HG02588 (cell line): ENCODE data around the gene GATC.
"Not testable (repeated sequence)": the region's sequence is repeated elsewhere in the genome, so short reads cannot be mapped to it uniquely, and the experiment has no call there.

Experiments used
- ATAC-seq: cut with Tn5 transposase; IDR thresholded peaks from one replicate; pipeline ENCODE4 v1.9.1; 2021; ENCODE audit warnings: mild to moderate bottlenecking, moderate library complexity; ENCODE audit not compliant: unreplicated experiment

The GATC gene

DNA sequence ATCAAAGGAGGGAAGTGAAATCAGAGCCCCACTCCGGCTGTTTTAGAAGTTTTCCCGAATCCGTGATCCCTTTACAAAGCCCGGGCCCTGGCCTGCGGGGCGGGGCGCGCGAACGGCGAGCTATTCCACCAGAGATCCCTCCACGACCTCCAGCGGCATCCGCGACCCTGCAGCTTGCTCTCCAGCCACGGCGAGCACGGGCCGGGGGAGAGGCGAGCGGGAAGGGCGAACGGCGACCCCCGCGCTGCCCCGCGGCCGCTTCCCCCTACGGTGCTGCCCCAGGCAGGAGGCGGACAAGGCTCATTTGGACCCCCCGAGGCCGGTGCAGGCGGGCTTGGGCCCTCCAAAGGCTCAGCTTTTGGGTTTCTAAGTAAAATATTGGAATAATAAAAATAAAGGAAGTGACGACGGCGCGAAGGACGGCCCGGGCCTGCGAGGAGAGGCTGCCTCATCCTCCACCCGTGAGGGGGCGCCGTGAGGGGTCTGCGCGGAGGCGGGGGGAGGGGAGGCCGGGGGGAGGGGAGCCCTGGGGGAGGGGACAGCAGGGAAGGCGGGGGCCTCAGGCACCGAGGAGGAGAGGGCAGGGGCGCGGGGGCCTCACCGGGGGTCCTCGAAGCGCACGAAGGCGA lies 22.7 kb downstream of the GATC start:
- ATAC-seq, result peak; percentile 31

DNA sequence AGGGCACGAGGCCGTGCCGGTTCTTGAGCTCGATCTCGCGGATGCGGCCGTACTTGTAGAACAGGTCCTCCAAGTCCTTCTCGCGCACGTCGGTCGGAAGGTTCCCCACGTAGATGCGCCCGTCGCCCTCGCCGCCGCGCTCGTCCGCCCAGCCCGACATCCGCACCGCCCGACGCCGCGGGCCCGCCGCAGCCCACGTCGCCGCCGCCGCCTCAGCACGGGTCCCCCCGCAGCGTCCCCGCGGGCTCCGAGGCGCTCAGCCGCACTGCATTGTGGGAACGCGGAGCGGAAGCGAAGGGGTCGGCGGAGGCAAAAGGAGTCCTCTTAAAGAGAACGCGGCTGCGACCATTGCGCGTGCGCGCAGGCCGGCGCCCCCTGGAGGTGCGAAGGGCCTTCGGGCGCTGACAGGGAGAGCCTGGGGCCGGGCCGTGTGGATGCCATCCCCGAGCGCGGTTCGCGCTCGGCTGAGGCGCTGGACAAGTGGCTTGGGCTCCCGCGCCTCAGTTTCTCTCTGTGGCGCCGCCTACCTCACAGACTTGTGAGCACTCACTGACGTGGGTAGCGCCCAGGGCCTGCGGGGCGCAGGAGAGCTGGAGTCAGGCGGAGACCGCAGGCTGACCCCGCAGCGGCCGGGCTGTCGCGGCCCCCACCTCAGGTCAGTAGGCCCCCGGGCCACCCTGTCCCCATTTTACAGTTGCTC lies 23.4 kb downstream of the GATC start, which contains the start of gene SRSF9:
Gene SRSF9, minus strand, starts transcription at position 299 of the 700 bp plus-strand sequence. Its CDS starts 139 bp downstream, at position 160.
- ATAC-seq, result peak; percentile 84

DNA sequence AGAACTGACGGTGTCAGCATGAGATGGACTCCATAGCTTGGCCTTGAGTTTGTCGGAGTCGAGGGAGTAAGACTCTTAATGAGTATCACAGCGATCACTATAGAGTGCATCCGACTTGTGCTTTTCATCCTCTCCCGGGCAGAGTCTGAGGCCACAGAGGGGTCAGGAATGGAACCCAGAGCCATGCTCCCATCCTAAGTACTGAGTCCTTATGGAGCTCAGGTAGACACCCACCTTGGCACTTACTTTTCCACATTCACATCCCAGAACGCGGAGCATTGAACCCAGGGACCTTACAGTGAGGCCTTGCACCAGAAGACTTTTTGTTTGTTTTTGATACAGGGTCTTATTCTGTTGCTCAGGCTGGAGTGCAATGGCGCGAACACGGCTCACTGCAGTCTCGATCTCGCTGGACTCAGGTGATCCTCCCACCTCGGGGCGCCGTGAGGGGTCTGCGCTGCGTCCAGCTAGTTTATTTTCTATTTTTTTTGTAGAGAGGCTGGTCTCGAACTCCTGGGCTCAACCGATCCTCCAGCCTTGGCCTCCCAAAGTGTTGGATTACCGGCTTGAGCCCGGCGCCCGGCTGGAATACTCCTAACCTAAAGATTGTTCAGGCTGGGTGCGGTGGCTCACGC lies 24.0 kb downstream of the GATC start:
- ATAC-seq, result no peak

DNA sequence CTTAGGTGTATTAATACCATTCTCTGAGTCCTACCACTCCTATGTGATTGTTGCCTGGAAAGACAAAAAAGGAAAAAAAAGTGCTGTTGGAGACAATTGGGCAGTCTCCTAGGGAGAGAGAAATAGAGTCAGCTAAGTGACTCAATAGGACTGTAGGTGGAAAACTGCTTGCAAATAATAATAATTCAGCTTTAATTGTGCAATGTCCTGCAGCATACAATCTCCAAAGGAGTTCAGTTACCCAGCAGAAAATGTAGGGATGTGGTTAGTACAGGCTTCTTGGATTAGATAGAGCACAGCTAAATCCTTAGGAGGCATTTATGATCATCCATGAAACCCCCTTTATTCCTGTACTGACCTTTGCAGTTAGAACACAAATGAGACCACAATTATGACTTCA lies 26.3 kb downstream of the GATC start:
- ATAC-seq, result no peak

DNA sequence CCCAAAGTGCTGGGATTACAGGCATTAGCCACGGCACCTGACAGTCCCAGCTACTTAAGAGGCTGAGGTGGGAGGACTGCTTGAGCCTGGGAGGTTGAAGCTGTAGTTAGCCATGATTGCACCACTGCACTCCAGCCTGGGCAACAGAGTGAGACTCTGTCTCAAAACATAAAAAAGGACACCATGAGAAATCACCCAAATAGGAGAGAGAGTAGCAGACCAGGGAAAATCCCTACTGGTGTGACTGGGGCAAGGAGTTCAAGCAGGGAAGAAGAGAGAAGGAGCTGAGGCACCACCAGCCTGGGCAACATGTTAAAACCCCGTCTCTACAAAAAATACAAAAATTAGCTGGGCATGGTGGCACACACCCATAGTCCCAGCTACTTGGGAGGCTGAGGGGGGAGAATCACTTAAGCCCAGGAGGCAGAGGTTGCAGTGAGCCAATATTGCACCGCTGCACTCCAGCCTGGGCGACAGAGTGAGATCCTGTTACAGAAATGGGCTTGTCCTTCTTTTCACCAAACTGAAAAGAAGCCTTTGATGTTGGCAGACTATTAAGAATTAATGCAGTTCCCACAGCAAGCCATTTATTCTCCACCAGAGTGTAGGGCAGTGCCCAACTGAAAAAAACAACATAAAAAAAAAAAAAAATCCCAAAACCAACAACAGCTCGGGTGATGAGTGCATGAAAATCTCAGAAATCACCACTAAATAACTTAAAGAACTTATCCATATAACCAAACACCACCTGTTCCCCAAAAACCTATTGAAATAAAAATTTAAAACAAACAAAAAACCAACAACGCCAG lies 27.8 kb downstream of the GATC start:
- ATAC-seq, result no peak

DNA sequence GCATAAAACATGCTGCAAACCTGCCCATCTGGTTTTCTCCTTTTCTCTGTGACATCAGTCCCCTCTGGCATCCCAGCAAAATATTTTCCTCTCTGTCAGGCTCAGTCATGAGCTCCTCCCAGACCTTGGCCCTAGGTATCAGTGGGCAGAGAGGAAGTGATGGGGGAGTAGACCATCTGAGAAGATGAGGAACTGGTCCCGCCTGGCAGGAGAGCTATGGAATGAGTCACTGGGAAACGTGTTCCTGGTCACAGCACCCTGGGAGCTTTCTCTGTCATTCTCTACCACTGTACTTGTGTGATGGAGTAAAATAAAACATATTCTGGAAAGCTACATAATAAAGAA lies 28.3 kb downstream of the GATC start:
- ATAC-seq, result no peak

DNA sequence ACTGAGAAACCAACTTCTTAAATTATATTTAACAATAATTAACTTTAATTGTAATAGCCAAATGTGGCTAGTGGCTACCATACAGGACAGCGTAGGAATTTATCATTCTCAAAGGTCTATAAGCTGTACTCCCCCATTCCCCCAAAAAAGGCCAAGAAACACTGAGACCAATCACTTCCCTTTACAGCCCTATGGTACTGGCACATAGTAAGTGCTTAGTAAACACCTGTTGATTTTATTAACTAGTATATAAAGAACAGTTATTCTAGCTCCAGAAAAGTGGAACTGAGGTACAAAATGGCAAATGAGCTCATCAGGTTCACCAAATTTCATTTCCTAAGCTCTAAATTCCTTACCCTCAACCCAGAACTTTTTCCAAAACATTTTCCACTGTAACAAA lies 29.4 kb downstream of the GATC start:
- ATAC-seq, result no peak

DNA sequence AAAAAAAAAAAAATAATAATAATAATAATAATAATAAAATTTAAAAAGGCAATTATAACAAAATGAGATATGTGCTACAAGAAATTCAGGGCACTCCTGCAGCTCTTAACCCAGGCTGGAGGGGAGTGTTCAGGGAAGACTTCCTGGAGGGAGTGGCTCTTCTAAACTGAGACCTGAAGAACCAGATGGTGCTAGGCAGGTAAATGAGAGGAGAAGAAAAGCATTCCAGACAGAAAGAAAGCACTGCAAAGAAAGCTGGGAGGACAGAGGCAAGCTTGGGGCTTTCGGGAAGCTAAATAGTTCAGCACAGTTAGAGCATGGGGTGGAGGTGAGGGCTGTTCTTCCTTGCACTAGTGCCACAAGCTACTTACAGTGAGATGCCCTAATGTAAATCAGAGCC lies 33.2 kb downstream of the GATC start:
- ATAC-seq, result no peak

DNA sequence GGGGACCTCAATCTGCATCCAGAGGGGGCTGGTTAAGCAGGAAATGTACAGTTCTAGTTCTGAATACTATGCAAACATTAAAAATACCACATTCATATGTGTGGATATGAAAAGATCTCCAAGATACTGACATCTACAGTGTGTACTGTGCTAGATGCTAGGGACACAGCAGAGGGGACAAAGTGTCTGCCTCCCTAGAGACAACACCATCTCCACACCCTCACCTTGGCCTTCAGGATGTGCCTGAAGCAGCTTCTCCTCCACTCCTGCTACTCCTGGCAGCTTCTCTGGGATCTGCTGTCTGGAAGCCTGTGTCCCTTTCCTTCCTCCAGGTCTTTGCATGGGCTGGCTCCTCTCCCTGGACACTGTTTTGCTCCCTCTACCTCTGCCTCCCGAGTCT lies 34.0 kb downstream of the GATC start:
- no peak for ATAC-seq

DNA sequence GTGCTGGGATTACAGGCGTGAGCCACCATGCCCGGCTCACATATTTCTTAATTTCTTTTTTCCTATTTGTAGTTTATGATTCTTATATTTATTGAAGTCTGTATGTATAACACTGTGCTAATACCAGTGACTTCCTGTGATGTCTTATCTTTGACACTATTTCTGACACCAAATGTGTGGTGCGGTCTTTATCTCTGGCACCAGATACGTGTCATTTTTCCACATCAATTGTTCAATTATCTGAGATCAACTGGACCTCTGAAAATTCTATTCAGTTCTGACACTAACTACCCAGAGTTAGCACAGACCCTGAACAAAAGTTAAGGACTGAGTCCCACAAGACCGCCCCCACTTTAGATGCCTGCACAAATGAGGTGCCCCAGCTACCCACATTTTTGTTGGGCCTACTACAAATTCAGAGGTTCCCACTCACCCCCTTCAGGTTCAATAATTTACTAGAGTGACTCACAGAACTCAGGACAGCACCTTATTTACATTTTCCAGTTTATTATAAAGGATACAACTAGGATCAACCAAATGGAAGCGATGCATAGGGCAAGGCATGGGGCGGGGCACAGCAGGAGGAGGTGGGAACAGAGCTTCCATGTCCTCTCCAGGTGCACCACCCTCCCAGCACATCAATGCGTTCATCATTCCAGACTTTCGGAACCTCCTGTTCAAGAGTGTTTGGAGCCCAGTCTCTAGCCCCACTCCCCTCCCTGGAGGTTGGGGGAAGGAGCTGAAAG lies 35.0 kb downstream of the GATC start:
- no peak for ATAC-seq

DNA sequence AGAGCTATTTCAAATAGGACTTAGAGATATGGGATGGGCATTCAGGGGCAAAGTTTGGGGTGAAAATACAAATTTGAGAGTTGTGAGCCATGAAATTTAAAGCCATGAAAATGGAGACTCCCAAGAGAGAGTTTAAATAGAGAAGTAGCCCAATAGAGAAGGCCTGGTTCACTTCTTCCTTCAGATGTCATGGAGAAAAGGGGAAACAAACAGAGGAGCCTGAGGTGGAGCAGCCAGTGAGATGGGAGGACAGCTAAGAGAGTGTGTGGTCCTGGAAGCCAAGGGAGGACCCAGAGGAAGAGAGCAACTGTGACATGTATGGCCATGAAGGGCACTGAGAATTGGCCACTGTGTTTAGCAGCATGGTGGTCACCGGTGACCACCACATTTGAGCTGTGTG lies 37.4 kb downstream of the GATC start:
- ATAC-seq, result no peak

DNA sequence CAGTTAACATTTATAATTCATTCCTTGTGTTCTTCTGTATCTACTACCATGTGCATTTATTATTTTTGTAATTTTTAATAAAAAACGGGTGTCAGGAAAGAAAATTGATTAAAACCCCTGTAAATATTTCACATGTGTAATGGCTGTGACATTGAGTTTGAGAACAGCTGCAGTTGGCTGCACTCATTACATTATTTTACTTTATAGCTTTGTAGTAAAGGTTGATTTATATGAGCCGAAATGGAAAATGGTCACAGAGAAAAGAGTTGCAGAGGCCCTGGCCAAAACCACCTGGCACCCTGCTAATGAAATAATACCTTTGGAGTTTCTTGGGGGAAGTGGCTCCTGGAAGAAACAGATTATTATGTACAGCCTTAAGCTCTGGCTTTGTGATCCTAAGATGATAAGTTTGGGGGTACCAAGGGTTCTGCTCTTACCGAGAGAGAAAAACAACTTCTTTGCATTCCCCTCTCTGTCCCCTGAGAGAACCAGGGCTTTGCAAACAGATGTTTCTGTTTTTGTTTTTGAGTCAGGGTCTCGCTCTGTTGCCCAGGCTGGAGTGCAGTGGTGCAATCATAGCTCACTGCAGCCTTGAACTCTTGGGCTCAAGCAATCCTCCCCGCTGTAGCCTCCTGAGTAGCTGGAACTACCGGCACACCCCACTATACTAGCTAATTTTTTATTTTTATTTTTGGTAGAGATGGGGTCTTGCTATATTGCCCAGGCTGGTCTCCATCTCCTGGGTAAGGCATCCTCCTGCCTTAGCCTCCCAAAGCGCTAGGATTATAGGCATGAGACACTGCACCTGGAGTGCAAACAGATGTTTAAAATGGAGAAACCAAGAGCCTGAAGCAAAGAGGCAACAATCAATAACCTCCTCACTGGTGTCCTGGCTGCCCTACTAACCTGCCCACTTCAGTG lies 40.0 kb downstream of the GATC start:
- ATAC-seq, result no peak

DNA sequence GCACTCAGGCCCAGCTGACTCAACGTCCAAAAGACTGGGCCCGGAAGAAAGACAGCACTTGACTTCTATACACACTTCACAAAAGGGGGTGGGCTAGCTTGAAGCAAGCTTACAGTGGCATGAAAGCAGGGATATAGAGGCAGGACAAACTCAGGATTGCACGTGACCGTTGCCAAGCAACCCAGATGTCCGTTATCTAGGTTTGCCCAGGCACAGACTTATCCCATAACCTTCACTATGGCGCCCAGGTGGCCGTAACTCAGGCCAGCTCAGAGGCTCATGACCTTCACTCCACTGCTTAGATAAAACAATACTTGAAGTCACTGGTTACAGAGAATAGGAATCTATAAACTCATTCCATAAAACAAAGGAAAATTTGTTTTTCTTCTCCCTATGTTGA lies 41.3 kb downstream of the GATC start:
- ATAC-seq, result not testable (repeated sequence)

DNA sequence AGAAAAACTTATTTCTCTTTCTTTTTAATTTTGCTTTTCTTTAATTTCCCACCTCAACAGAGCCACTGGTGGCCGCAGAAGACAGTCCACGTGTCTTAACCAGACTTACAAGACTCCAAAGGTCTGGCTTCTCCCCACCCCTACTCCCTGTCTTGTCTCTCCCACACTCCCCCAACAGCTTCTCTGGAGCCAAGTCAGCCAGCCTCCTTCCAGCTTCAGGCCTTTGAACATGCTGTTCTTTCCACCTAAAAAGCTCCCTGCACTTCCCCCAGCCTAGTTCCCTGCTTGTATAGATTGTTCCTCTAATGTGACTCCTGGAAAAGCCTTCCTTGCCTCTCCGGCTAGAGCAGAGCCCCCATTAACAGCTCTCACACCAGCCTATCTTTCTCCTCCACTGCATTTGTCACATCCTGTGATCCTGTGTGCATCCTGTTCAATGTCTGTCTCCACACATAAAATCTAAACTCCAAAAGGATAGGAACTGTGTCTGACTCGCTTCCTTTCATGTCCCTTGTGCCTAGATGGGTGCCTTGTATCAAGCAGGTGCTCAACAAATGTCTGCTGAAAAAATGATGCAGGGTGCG lies 41.9 kb downstream of the GATC start:
- ATAC-seq, result no peak

DNA sequence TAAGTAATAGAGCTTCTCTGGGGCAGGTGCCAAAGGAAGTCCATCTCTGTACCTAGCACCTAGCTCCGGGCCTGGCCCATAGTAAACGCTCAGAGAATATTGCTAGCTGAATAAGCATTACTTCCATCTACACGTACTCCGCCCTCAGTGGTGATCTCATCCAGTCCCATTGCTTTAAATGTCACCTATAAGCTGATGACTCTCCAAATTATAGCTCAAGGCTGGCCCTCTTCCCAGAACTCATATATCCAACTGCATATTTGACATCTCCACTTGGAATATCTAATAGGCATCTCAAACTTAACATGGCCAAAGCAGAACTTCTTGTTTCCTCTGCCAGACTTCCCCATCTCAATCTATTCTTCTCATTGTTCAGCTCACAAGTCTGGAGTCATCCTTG lies 42.8 kb downstream of the GATC start:
- no peak for ATAC-seq

DNA sequence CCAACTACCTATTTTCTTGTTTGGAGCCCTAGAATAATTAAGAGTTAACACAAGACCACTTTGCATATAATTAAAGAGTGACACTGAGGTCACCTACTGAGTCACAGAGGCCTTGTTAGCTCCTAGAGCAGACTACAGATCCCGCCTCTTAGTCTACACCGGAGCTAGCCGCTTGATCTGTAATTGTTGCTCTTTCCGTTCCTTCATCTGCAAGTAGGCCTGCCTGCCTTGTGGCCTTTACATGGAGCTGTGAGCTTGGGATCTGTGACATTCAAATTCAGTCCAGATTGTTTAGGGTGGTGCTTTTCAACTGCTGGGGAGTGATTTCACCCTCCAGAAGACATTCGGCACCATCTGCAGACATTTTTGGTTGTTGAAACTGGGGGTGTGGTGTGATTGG lies 44.1 kb downstream of the GATC start:
- ATAC-seq, result no peak

DNA sequence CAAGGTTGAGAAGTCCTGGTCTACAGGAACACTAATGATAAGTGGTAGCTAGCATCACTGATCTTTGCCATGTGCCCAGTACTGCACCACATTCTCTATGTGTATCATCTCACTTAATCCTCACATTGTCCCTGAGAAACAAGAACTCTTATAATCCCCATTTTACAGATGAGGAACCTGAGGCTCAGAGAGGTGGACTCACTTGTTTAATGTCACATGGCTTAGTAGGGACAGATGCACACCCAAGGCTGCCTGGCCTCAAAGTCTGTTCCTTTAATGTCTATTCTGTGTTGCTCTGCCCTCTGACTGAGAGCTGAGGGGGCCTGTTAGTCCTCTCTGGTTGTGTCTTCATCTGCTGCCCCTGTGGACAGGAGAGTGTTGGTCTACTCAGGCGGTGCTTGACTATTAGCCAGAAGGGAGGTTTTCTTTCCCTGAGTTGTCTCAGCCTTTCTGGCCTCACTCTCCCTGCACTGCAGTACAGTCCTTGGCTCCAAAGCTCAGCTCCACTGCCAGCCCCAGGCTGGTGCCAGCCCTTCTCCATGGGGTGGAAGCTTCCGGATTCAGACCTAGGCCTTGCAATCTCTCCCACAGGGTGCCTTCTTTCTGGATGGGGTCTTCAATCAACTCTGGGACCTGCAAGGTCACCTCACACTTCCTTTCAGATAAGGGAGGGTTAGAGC lies 44.7 kb downstream of the GATC start:
- ATAC-seq, result no peak

DNA sequence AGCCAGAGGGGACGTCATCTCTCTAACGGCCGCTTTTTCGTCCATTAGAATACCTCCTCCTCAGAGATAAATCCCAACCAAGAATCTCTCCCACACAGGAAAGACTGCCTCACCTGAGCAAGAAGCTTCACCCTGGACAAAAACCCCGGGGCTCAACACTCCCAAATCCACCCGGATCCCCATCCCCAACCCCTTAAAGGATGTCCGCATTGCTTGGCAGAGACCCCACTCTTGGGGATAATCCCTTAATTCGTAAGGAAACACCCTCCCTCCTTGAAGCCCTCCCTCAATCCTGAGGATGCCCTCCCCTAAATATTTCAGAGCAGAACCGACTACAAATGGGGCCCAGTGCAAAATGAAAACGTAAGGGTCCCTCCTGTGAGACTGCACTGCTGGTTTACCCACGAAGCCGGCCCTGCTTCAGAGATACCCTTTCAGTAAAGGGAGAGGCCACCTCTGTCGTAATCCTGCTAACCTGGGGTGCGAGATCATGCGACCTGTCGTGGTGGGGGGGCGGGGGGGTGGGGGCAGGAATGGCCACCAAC lies 49.0 kb downstream of the GATC start:
- peak; percentile 2 for ATAC-seq
